IMR-90 (cell line): ENCODE measurements around the gene ATP8B4. TPM values are rescaled to one million over a fixed set of nuclear protein-coding genes. Genes with fewer than 3 reads are reported as not detected.

ENCODE experiments used
- ATAC-seq: fragments of 200-7000 bp; cut with Tn5 transposase; 2 replicates; pipeline ENCODE4 v1.9.1; 2020; ENCODE audit warnings: low read depth, mild to moderate bottlenecking, moderate library complexity
- BruUV-seq: library from RNA; stranded (reverse); fragments of 400-500 nt; replicated peaks from 2 replicates; lab custom pipeline; 2021; lab: Mats Ljungman, UMichigan
- CTCF ChIA-PET: fragments of 300-600 bp; formaldehyde crosslinking; extraction: SDS; loops from one replicate; lab custom pipeline; 2021; ENCODE audit warnings: antibody characterized with exemption; lab: Yijun Ruan, JAX
- POLR2A ChIA-PET: fragments of 300-600 bp; sonication (Branson Sonifier 250); formaldehyde crosslinking; loops from one replicate; lab custom pipeline; 2022; ENCODE audit warnings: antibody characterized with exemption; ENCODE audit not compliant: unreplicated experiment; lab: Charles Lee
- DNase-seq: peaks from one replicate; pipeline ENCODE4 v3.0.0; 2013
- H2AFZ ChIP-seq: replicated peaks from 2 replicates; pipeline ENCODE3; 2013; ENCODE audit warnings: low read length, mild to moderate bottlenecking; ENCODE audit not compliant: poor library complexity
- H2AK5ac ChIP-seq: 2 replicates; pipeline ENCODE4 v1.6.1; 2013; ENCODE audit warnings: low read depth, low read length, inconsistent platforms
- H2AK9ac ChIP-seq: replicated peaks from 2 replicates; pipeline ENCODE3; 2013; ENCODE audit warnings: mild to moderate bottlenecking, low read depth, low read length, moderate library complexity; ENCODE audit not compliant: poor library complexity
- H2BK120ac ChIP-seq: 2 replicates; pipeline ENCODE4 v1.6.1; 2013; ENCODE audit warnings: low read depth, low read length, inconsistent platforms
- H2BK15ac ChIP-seq: 3 replicates; pipeline ENCODE4 v1.6.1; 2013; ENCODE audit warnings: low read depth, low read length, inconsistent platforms
- H2BK20ac ChIP-seq: 2 replicates; pipeline ENCODE4 v1.6.1; 2013; ENCODE audit warnings: low read depth, mild to moderate bottlenecking, inconsistent platforms, low read length, moderate library complexity
- H2BK5ac ChIP-seq: 2 replicates; pipeline ENCODE4 v1.6.1; 2013; ENCODE audit warnings: mild to moderate bottlenecking, low read depth, low read length, inconsistent platforms; ENCODE audit not compliant: poor library complexity, severe bottlenecking
- H3K14ac ChIP-seq: replicated peaks from 2 replicates; pipeline ENCODE4 v1.6.1; 2013; ENCODE audit warnings: low read depth, low read length, inconsistent platforms
- H3K18ac ChIP-seq: 2 replicates; pipeline ENCODE4 v1.6.1; 2013; ENCODE audit warnings: low read depth, low read length, control low read depth
- H3K23ac ChIP-seq: 2 replicates; pipeline ENCODE4 v1.6.1; 2013; ENCODE audit warnings: low read depth, low read length, inconsistent platforms
- H3K27ac ChIP-seq: 2 replicates; pipeline ENCODE4 v1.5.1; 2013; ENCODE audit warnings: mild to moderate bottlenecking, control low read depth, low read length; ENCODE audit not compliant: insufficient read depth
- H3K27me3 ChIP-seq: 2 replicates; pipeline ENCODE4 v1.6.1; 2013; ENCODE audit warnings: low read length; ENCODE audit not compliant: control insufficient read depth, insufficient read depth
- H3K36me3 ChIP-seq: 2 replicates; pipeline ENCODE4 v1.6.1; 2013; ENCODE audit warnings: low read length, mixed read lengths; ENCODE audit not compliant: control insufficient read depth, insufficient read depth
- H3K4ac ChIP-seq: 2 replicates; pipeline ENCODE4 v1.6.1; 2013; ENCODE audit warnings: low read depth, low read length, inconsistent platforms
- H3K4me1 ChIP-seq: 2 replicates; pipeline ENCODE4 v1.6.1; 2013; ENCODE audit warnings: low read length, mixed read lengths; ENCODE audit not compliant: control insufficient read depth, insufficient read depth
- H3K4me2 ChIP-seq: 2 replicates; pipeline ENCODE4 v1.6.1; 2013; ENCODE audit warnings: low read depth, mild to moderate bottlenecking, control low read depth, low read length, moderate library complexity
- H3K4me3 ChIP-seq: 2 replicates; pipeline ENCODE4 v1.5.1; 2013; ENCODE audit warnings: low read depth, mild to moderate bottlenecking, control low read depth, low read length, moderate library complexity; ENCODE audit not compliant: insufficient read depth
- H3K56ac ChIP-seq: 2 replicates; pipeline ENCODE4 v1.6.1; 2013; ENCODE audit warnings: low read length, inconsistent platforms; ENCODE audit not compliant: insufficient read depth; ENCODE audit errors: extremely low read depth
- H3K79me1 ChIP-seq, 2 experiments: 2 replicates each; pipeline ENCODE4 v1.6.1; 2013; ENCODE audit warnings: low read length in 2 of 2, inconsistent platforms in 1 of 2, low read depth in 1 of 2
- H3K9ac ChIP-seq: 2 replicates; pipeline ENCODE4 v1.6.1; 2013; ENCODE audit warnings: low read depth, low read length, control low read depth
- H3K9me1 ChIP-seq: 2 replicates; pipeline ENCODE4 v1.6.1; 2013; ENCODE audit warnings: low read length, inconsistent platforms; ENCODE audit not compliant: insufficient read depth
- H3K9me3 ChIP-seq: 2 replicates; pipeline ENCODE4 v1.6.1; 2013; ENCODE audit warnings: low read length; ENCODE audit not compliant: control insufficient read depth, insufficient read depth
- H4K20me1 ChIP-seq: 2 replicates; pipeline ENCODE4 v1.6.1; 2013; ENCODE audit warnings: low read length, inconsistent platforms; ENCODE audit not compliant: insufficient read depth
- H4K5ac ChIP-seq: 2 replicates; pipeline ENCODE4 v1.6.1; 2013; ENCODE audit warnings: mild to moderate bottlenecking, low read depth, low read length, control low read depth
- H4K8ac ChIP-seq, 2 experiments: 2 replicates each; pipeline ENCODE4 v1.6.1; 2013; ENCODE audit warnings: low read depth in 2 of 2, low read length in 2 of 2, control low read depth in 1 of 2, inconsistent platforms in 1 of 2
- H4K91ac ChIP-seq: 2 replicates; pipeline ENCODE4 v1.6.1; 2013; ENCODE audit warnings: low read depth, low read length, inconsistent platforms; ENCODE audit not compliant: insufficient read depth
- MXI1 ChIP-seq: IDR thresholded peaks from 2 replicates; pipeline ENCODE4 v1.6.1; 2012; ENCODE audit warnings: low read depth, mild to moderate bottlenecking, low read length, moderate library complexity, borderline replicate concordance
- dilution Hi-C: fragments of 300-500 bp; cut with HindIII; formaldehyde crosslinking; loops from one replicate; pipeline ENCODE4 v1.14.3; 2018; ENCODE audit warnings: low sequenced_read_pairs; ENCODE audit not compliant: unreplicated experiment
- in situ Hi-C: fragments of 300-500 bp; cut with MboI; formaldehyde crosslinking; loops from 3 replicates; pipeline ENCODE4 v1.14.3; 2019; ENCODE audit warnings: low sequenced_read_pairs, inconsistent platforms, mixed read lengths
- intact Hi-C: fragments of 100-400 bp; cut with micrococcal nuclease; formaldehyde crosslinking; loops from 2 replicates; pipeline ENCODE4 v1.10.0; 2022
- polyA plus RNA-seq, 3 experiments: library from polyadenylated mRNA; depleted of rRNA; stranded (reverse); fragments of >200 nt; gene quantifications; 2 replicates each; pipeline ENCODE4 v1.2.3, GENCODE V29; 2012; ENCODE audit warnings: low replicate concordance in 1 of 3
- total RNA-seq: library from RNA; depleted of rRNA; stranded (reverse); fragments of >200 nt; gene quantifications from 2 replicates; pipeline ENCODE4 v1.2.3, GENCODE V29; 2012

ATP8B4 gene
- total and polyA plus RNA-seq, 2 of the 4 experiments (the other 2 are of a cell fraction): 0.12 to 0.54 TPM

DNA sequence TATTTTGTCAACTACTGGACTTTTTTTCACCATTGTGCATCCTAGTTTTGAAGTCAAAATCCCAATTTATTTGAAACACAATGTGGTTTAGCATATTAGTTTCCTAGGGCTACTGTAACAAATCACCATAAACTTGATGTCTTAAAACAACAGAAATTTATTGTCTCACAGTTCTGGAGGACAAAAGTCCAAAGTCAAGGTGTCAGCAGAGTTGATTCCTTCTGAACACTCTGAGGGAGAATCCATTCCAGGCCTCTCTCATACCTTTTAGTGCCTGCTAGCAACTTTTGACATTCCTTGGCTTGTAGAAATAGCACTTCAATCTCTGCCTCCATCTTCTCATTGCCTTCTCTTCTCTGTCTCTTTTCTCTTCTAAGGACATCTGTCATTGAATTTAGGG is 48.1 kb upstream of the ATP8B4 start:
- Histone ChIP-seq H3K9me1 (0 out of 2 replicates have a peak, but pooled peaks cover 3% of the 10 kb centered on the region), H3K9ac (no peak overlapping the region), H4K8ac (no peak overlapping the region), H2BK120ac (no peak overlapping the region), H3K4ac (no peak overlapping the region), H3K23ac (no peak overlapping the region), H4K20me1 (no peaks in the 10 kb centered on the region), H2AK9ac (no peak overlapping the region), H2BK15ac (no peak overlapping the region), H2AFZ (no peak overlapping the region), H3K36me3 (no peaks in the 10 kb centered on the region), H4K91ac (no peak overlapping the region), H3K56ac (no peak overlapping the region), H3K14ac (no peak overlapping the region), H2AK5ac (no peak overlapping the region), H3K4me3 (no peak overlapping the region), H3K27me3 (no peaks in the 10 kb centered on the region), H3K4me1 (peaks cover 6% of the 10 kb centered on the region), H3K27ac (no peak overlapping the region), H4K5ac (no peak overlapping the region), H2BK20ac (no peak overlapping the region), H3K9me3 (no peaks in the 10 kb centered on the region; the same call in 1 of the 2 replicates), H2BK5ac (no peak overlapping the region), H3K4me2 (no peak overlapping the region), H3K79me1 (no peaks in the 10 kb centered on the region), H3K18ac (peak overlapping the region; percentile 40; the same call in 1 of the 2 replicates)
- in situ Hi-C loops: no loop called here
- ChIA-PET CTCF (no interaction called here), POLR2A (no interaction called here)
- TF ChIP-seq MXI1: no peak
- ATAC-seq: no peak
- BruUV-seq: no TSS peak
- DNase-seq: no peak
- dilution Hi-C loops: no loop called here
- intact Hi-C loops: no loop called here
